NK-92 (cell line): ENCODE data around the gene PARP4.
"Not testable (repeated sequence)": the region's sequence is repeated elsewhere in the genome, so short reads cannot be mapped to it uniquely, and the experiment has no call there.

Experiments
- DNase-seq: peaks from one replicate; lab custom pipeline; 2025; ENCODE audit not compliant: unreplicated experiment; lab: John Stamatoyannopoulos, UW

Gene PARP4

GRCh38 chr13:24512197-24512907 lies at the start of gene PARP4:
PARP4 (minus strand) TSS chr13:24512778; CDS start chr13:24503776, 9,002 bp downstream.
- DNase-seq = no peak

- DNase-seq = not testable (repeated sequence)
Observed at GRCh38 chr13:24560579-24561187, 48.1 kb upstream of the PARP4 start.

GRCh38 chr13:24559431-24560218 lies 47.0 kb upstream of the PARP4 start:
- DNase-seq = not testable (repeated sequence)

- DNase-seq = no peak
Observed at GRCh38 chr13:24557081-24557480, 44.5 kb upstream of the PARP4 start.

- not testable (repeated sequence) for DNase-seq
Observed at GRCh38 chr13:24553892-24554291, 41.3 kb upstream of the PARP4 start.

GRCh38 chr13:24541476-24542352 lies 29.1 kb upstream of the PARP4 start:
- not testable (repeated sequence) for DNase-seq

- DNase-seq = no peak
Observed at GRCh38 chr13:24541127-24541475, 28.5 kb upstream of the PARP4 start.

GRCh38 chr13:24540236-24541126 lies 27.9 kb upstream of the PARP4 start:
- DNase-seq = no peak

- DNase-seq = no peak
Observed at GRCh38 chr13:24539500-24540165, 27.1 kb upstream of the PARP4 start.

- DNase-seq = no peak
Observed at GRCh38 chr13:24529478-24529877, 16.9 kb upstream of the PARP4 start.

GRCh38 chr13:24528816-24529398 lies 16.3 kb upstream of the PARP4 start:
- no peak for DNase-seq

- no peak for DNase-seq
Observed at GRCh38 chr13:24527266-24527775, 14.7 kb upstream of the PARP4 start.

GRCh38 chr13:24520733-24521132 lies 8.2 kb upstream of the PARP4 start:
- no peak for DNase-seq

- DNase-seq = no peak
Observed at GRCh38 chr13:24516919-24517318, 4.3 kb upstream of the PARP4 start.

GRCh38 chr13:24512908-24513213 lies 283 bp upstream of the PARP4 start:
- no peak for DNase-seq

GRCh38 chr13:24511816-24512196 lies 772 bp downstream of the PARP4 start:
- DNase-seq = no peak

- DNase-seq = no peak
Observed at GRCh38 chr13:24511019-24511815, 1.4 kb downstream of the PARP4 start.

- no peak for DNase-seq
Observed at GRCh38 chr13:24506698-24507335, 5.8 kb downstream of the PARP4 start.
